Neuronal stem cell (in vitro differentiated cells): Measurements from ENCODE around the gene LPGAT1.

ENCODE experiments used
- DNase-seq: peaks from one replicate; pipeline ENCODE4 v3.0.0-alpha.2; 2013; ENCODE audit warnings: low spot score
- H2AFZ ChIP-seq: one replicate; pipeline ENCODE4 v1.6.1; 2013; ENCODE audit warnings: mild to moderate bottlenecking, low read length, inconsistent platforms
- H2AK5ac ChIP-seq: 2 replicates; pipeline ENCODE4 v1.6.1; 2013; ENCODE audit warnings: low read depth, mild to moderate bottlenecking, inconsistent platforms, low read length, moderate library complexity, mixed read lengths
- H2BK120ac ChIP-seq: 2 replicates; pipeline ENCODE4 v1.6.1; 2013; ENCODE audit warnings: low read depth, mild to moderate bottlenecking, inconsistent platforms, low read length, moderate library complexity, mixed read lengths
- H2BK12ac ChIP-seq: one replicate; pipeline ENCODE4 v1.6.1; 2013; ENCODE audit warnings: low read length, inconsistent platforms
- H2BK15ac ChIP-seq: 2 replicates; pipeline ENCODE4 v1.6.1; 2013; ENCODE audit warnings: mild to moderate bottlenecking, low read length, inconsistent platforms, mixed read lengths
- H2BK5ac ChIP-seq: one replicate; pipeline ENCODE4 v1.6.1; 2013; ENCODE audit warnings: inconsistent platforms, mild to moderate bottlenecking, low read length, moderate library complexity
- H3K14ac ChIP-seq: one replicate; pipeline ENCODE4 v1.6.1; 2013; ENCODE audit warnings: low read length, inconsistent platforms
- H3K18ac ChIP-seq: 2 replicates; pipeline ENCODE4 v1.6.1; 2013; ENCODE audit warnings: low read length, inconsistent platforms
- H3K23ac ChIP-seq: 2 replicates; pipeline ENCODE4 v1.6.1; 2013; ENCODE audit warnings: low read depth, mild to moderate bottlenecking, mixed read lengths, low read length, inconsistent platforms; ENCODE audit not compliant: poor library complexity
- H3K27ac ChIP-seq: replicated peaks from 3 replicates; pipeline ENCODE4 v1.5.1; 2013; ENCODE audit warnings: low read length, inconsistent platforms
- H3K27me3 ChIP-seq, 3 experiments: 2 replicates each; pipeline ENCODE4 v1.6.1; 2013; ENCODE audit warnings: low read length in 3 of 3, mild to moderate bottlenecking in 2 of 3, inconsistent platforms in 1 of 3, low read depth in 1 of 3, mixed read lengths in 1 of 3, moderate library complexity in 1 of 3; ENCODE audit not compliant: control insufficient read depth in 3 of 3, insufficient read depth in 3 of 3
- H3K36me3 ChIP-seq, 2 donors: replicated peaks in 1 of 2; 2 replicates each; pipeline ENCODE4 v1.6.1; 2013; ENCODE audit warnings: low read length in 2 of 2; ENCODE audit not compliant: control insufficient read depth in 2 of 2, insufficient read depth in 2 of 2
- H3K4ac ChIP-seq: 2 replicates; pipeline ENCODE4 v1.6.1; 2013; ENCODE audit warnings: inconsistent platforms, mild to moderate bottlenecking, low read length, moderate library complexity
- H3K4me1 ChIP-seq, 2 donors: 1 replicate in 1 of 2; 2 replicates in 1 of 2; pipeline ENCODE4 v1.6.1; 2013; ENCODE audit warnings: low read length in 2 of 2, low read depth in 1 of 2; ENCODE audit not compliant: control insufficient read depth in 2 of 2, insufficient read depth in 1 of 2
- H3K4me2 ChIP-seq: one replicate; pipeline ENCODE4 v1.6.1; 2013; ENCODE audit warnings: mild to moderate bottlenecking, low read length, inconsistent platforms; ENCODE audit not compliant: insufficient read depth, poor library complexity, severe bottlenecking
- H3K4me3 ChIP-seq, 2 donors: 2 replicates each; pipeline ENCODE4 v1.5.1; 2013; ENCODE audit warnings: low read length in 2 of 2, mild to moderate bottlenecking in 2 of 2, inconsistent platforms in 1 of 2, moderate library complexity in 1 of 2
- H3K79me1 ChIP-seq: one replicate; pipeline ENCODE4 v1.6.1; 2013; ENCODE audit warnings: low read depth, mild to moderate bottlenecking, inconsistent platforms, low read length, moderate library complexity
- H3K9ac ChIP-seq: one replicate; pipeline ENCODE4 v1.6.1; 2013; ENCODE audit warnings: mild to moderate bottlenecking, low read depth, low read length, inconsistent platforms; ENCODE audit not compliant: poor library complexity
- H3K9me3 ChIP-seq, 2 donors: replicated peaks in 1 of 2; 2 replicates each; pipeline versions ENCODE3 to v1.6.1; 2013; ENCODE audit warnings: low read length in 2 of 2, mild to moderate bottlenecking in 2 of 2, inconsistent platforms in 1 of 2, low read depth in 1 of 2, mixed read lengths in 1 of 2, moderate library complexity in 1 of 2; ENCODE audit not compliant: control insufficient read depth in 2 of 2, insufficient read depth in 1 of 2
- H4K8ac ChIP-seq: one replicate; pipeline ENCODE4 v1.6.1; 2013; ENCODE audit warnings: low read depth, mild to moderate bottlenecking, inconsistent platforms, low read length, moderate library complexity
- H4K91ac ChIP-seq: one replicate; pipeline ENCODE4 v1.6.1; 2013; ENCODE audit warnings: low read length, low read depth, mild to moderate bottlenecking, inconsistent platforms; ENCODE audit not compliant: poor library complexity
- WGBS, 2 donors: extraction: QIAGEN DNeasy Blood & Tissue Kit; methylation state at CpG; one replicate each; pipeline ENCODE4 v1.1.7; 2013; ENCODE audit warnings: missing lambda C conversion rate in 2 of 2, mixed read lengths in 1 of 2; ENCODE audit not compliant: insufficient read length in 2 of 2, insufficient replicate concordance in 1 of 2; ENCODE audit errors: extremely low coverage in 2 of 2; 5-methylcytosine and 5-hydroxymethylcytosine counted together

The LPGAT1 gene

GRCh38 chr1:211827051-211827450 is 3.5 kb downstream of the LPGAT1 start:
- H3K79me1 ChIP-seq = no peaks in the 10 kb centered on the region
- DNase-seq = no peak
- peaks cover 0 to 39% of the 10 kb centered on the region in 2 donors for H3K36me3 ChIP-seq
- H3K23ac ChIP-seq = no peak overlapping the region
- no peak overlapping the region for H4K8ac ChIP-seq
- no peak overlapping the region for H3K14ac ChIP-seq
- H3K9ac ChIP-seq = no peak overlapping the region
- peaks cover 0 to 2% of the 10 kb centered on the region in 2 donors for H3K4me1 ChIP-seq
- H3K18ac ChIP-seq = no peak overlapping the region
- H3K9me3 ChIP-seq = no peaks in the 10 kb centered on the region
- no peak overlapping the region for H3K27ac ChIP-seq
- H2BK120ac ChIP-seq = no peak overlapping the region
- H3K27me3 ChIP-seq = peaks cover 0 to 15% (median 2%) of the 10 kb centered on the region in 3 experiments
- H2AFZ ChIP-seq = no peak overlapping the region
- no peak overlapping the region for H3K4me2 ChIP-seq
- H2BK12ac ChIP-seq = no peak overlapping the region
- H2AK5ac ChIP-seq = no peak overlapping the region
- H3K4ac ChIP-seq = no peak overlapping the region
- no peak overlapping the region for H4K91ac ChIP-seq
- no peak overlapping the region for H3K4me3 ChIP-seq
- no peak overlapping the region for H2BK5ac ChIP-seq
- H2BK15ac ChIP-seq = no peak overlapping the region

- Histone ChIP-seq H3K9me3 (no peaks in the 10 kb centered on the region), H2AFZ (no peak overlapping the region), H3K36me3 (peaks cover 0 to 47% of the 10 kb centered on the region in 2 donors), H2AK5ac (no peak overlapping the region), H3K18ac (no peak overlapping the region), H4K8ac (no peak overlapping the region), H3K14ac (no peak overlapping the region), H3K4me1 (peaks cover 0 to 2% of the 10 kb centered on the region in 2 donors), H2BK15ac (no peak overlapping the region), H3K27me3 (peaks cover 0 to 15% (median 0%) of the 10 kb centered on the region in 3 experiments), H4K91ac (no peak overlapping the region), H3K4ac (no peak overlapping the region), H3K9ac (no peak overlapping the region), H3K23ac (no peak overlapping the region), H3K79me1 (no peaks in the 10 kb centered on the region), H3K4me2 (no peak overlapping the region), H3K4me3 (no peak overlapping the region), H2BK120ac (no peak overlapping the region), H2BK12ac (no peak overlapping the region), H2BK5ac (no peak overlapping the region), H3K27ac (no peak overlapping the region)
- no peak for DNase-seq
- WGBS, 2 donors = no CpG with 5 or more reads among the region's 1 CpG
These were observed 4.6 kb downstream of the LPGAT1 start for GRCh38 chr1:211825980-211826379.

- Histone ChIP-seq H2BK12ac (no peak overlapping the region), H3K4me2 (no peak overlapping the region), H3K9ac (no peak overlapping the region), H3K79me1 (no peaks in the 10 kb centered on the region), H2BK15ac (no peak overlapping the region), H3K36me3 (peaks cover 0 to 48% of the 10 kb centered on the region in 2 donors), H3K18ac (no peak overlapping the region), H2BK5ac (no peak overlapping the region), H4K8ac (no peak overlapping the region), H2AK5ac (no peak overlapping the region), H3K14ac (no peak overlapping the region), H3K27me3 (peaks cover 0 to 1% (median 0%) of the 10 kb centered on the region in 3 experiments), H2BK120ac (no peak overlapping the region), H3K9me3 (peaks cover 0 to 9% of the 10 kb centered on the region in 2 donors), H4K91ac (no peak overlapping the region), H3K4ac (no peak overlapping the region), H3K4me3 (no peak overlapping the region), H3K23ac (no peak overlapping the region), H3K27ac (no peak overlapping the region), H3K4me1 (no peaks in the 10 kb centered on the region), H2AFZ (no peak overlapping the region)
- DNase-seq = no peak
- no CpG with 5 or more reads among the region's 5 CpGs for WGBS, 2 donors
These were observed 7.7 kb downstream of the LPGAT1 start for GRCh38 chr1:211822677-211823407.

GRCh38 chr1:211816586-211816985 is 14.0 kb downstream of the LPGAT1 start:
- Histone ChIP-seq H3K27ac (no peak overlapping the region), H3K4ac (no peak overlapping the region), H3K36me3 (peaks cover 0 to 16% of the 10 kb centered on the region in 2 donors), H2BK12ac (no peak overlapping the region), H2BK120ac (no peak overlapping the region), H3K9ac (no peak overlapping the region), H3K4me1 (no peaks in the 10 kb centered on the region), H3K23ac (no peak overlapping the region), H2AK5ac (no peak overlapping the region), H3K27me3 (no peaks in the 10 kb centered on the region), H3K4me2 (no peak overlapping the region), H2BK5ac (no peak overlapping the region), H3K14ac (no peak overlapping the region), H2BK15ac (no peak overlapping the region), H3K18ac (no peak overlapping the region), H3K4me3 (no peak overlapping the region), H3K9me3 (peaks cover 0 to 13% of the 10 kb centered on the region in 2 donors), H4K91ac (no peak overlapping the region), H3K79me1 (no peaks in the 10 kb centered on the region), H4K8ac (no peak overlapping the region), H2AFZ (no peak overlapping the region)
- no peak for DNase-seq
